Osteoblast (primary cell): ENCODE measurements around the gene NBPF1. TPM values are rescaled to one million over a fixed set of nuclear protein-coding genes. Genes with fewer than 3 reads are reported as not detected.
"Not testable (repeated sequence)": the region's sequence is repeated elsewhere in the genome, so short reads cannot be mapped to it uniquely, and the experiment has no call there.

ENCODE experiments used
- DNase-seq: peaks from one replicate; pipeline ENCODE4 v3.0.0; 2011; ENCODE audit warnings: low spot score, mixed read lengths; ENCODE audit not compliant: insufficient read length; ENCODE audit errors: missing footprints
- H2AFZ ChIP-seq: 2 replicates; pipeline ENCODE4 v1.6.0; 2011; ENCODE audit warnings: mild to moderate bottlenecking, low read length
- H3K27ac ChIP-seq: 2 replicates; pipeline ENCODE4 v1.5.1; 2011; ENCODE audit warnings: mild to moderate bottlenecking, low read depth, low read length, moderate library complexity
- H3K27me3 ChIP-seq: 2 replicates; pipeline ENCODE4 v1.6.0; 2012; ENCODE audit warnings: mild to moderate bottlenecking, control low read depth, inconsistent platforms, low read length, moderate library complexity; ENCODE audit not compliant: insufficient read depth
- H3K36me3 ChIP-seq: 2 replicates; pipeline ENCODE4 v1.5.1; 2011; ENCODE audit warnings: mild to moderate bottlenecking, low read length, control low read depth, moderate library complexity; ENCODE audit not compliant: insufficient read depth
- H3K4me1 ChIP-seq: 2 replicates; pipeline ENCODE4 v1.5.1; 2011; ENCODE audit warnings: mild to moderate bottlenecking, low read length, control low read depth, moderate library complexity; ENCODE audit not compliant: insufficient read depth
- H3K4me2 ChIP-seq: 2 replicates; pipeline ENCODE4 v1.6.0; 2011; ENCODE audit warnings: mild to moderate bottlenecking, low read length; ENCODE audit not compliant: insufficient read depth
- H3K4me3 ChIP-seq: fragments of 200-600 bp; sonication (generic); 3 replicates; pipeline ENCODE4 v1.5.1; 2012; ENCODE audit warnings: mild to moderate bottlenecking, low read length, inconsistent platforms; ENCODE audit not compliant: insufficient read depth
- H3K79me2 ChIP-seq: 2 replicates; pipeline ENCODE4 v1.6.0; 2012; ENCODE audit warnings: mild to moderate bottlenecking, low read length, control low read depth, inconsistent platforms; ENCODE audit not compliant: insufficient read depth
- H3K9me3 ChIP-seq: 2 replicates; pipeline ENCODE4 v1.5.1; 2011; ENCODE audit warnings: low read depth, low read length, control low read depth
- H4K20me1 ChIP-seq: 2 replicates; pipeline ENCODE4 v1.6.0; 2012; ENCODE audit warnings: mild to moderate bottlenecking, low read length, control low read depth; ENCODE audit not compliant: insufficient read depth
- total RNA-seq: library from RNA; depleted of rRNA; stranded (reverse); fragments of >200 nt; gene quantifications from 2 replicates; pipeline ENCODE4 v1.2.3, GENCODE V29; 2012

NBPF1 gene
- total RNA-seq, 1 donor, result 54.6 TPM

DNA sequence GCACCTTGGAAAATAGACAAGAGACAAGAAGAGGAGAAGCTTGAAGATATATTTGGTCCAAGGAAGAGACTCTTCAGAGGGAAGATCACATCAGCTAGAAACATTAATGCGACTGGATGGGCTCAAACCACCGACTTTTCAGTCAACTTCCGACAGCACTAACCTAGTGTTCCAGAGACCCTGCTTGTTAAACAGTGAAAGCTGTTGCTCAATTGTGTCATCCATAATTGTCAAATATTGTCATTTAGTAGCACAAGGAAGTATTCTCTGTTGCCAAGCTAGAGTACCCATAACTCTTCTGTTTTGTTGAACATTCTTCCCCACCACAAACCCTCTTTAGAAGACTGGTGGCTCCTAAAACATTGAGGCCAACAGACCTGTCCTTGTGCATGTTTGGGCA lies 56.3 kb downstream of the NBPF1 start:
- not testable (repeated sequence) for H3K9me3 ChIP-seq, H3K4me1 ChIP-seq, H4K20me1 ChIP-seq, H3K27ac ChIP-seq, DNase-seq, H3K4me2 ChIP-seq, H3K27me3 ChIP-seq, H3K36me3 ChIP-seq, H3K79me2 ChIP-seq, H3K4me3 ChIP-seq, H2AFZ ChIP-seq

DNA sequence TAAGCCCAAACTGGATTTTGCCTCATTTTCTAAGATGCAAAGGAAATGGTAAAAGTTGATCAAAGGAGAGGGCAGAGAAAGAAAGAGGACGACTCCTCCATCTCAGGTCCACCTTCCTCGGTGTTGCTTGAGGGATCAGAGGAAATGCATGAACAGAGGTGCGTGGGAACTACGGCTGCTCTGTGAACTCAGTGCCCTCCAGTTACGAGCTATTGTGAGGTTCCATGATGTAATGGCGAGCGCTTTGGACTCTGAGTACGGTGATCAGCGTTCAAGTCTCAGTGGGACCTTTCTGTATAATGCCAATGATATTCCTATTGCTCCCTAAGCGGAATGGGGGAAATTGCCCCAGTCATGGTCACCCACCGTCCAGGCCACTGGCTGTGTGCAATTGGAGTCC lies 60.1 kb downstream of the NBPF1 start:
- not testable (repeated sequence) for H3K4me3 ChIP-seq, H3K27ac ChIP-seq, DNase-seq, H3K27me3 ChIP-seq, H3K79me2 ChIP-seq, H3K4me1 ChIP-seq, H3K4me2 ChIP-seq, H2AFZ ChIP-seq, H4K20me1 ChIP-seq, H3K9me3 ChIP-seq, H3K36me3 ChIP-seq

DNA sequence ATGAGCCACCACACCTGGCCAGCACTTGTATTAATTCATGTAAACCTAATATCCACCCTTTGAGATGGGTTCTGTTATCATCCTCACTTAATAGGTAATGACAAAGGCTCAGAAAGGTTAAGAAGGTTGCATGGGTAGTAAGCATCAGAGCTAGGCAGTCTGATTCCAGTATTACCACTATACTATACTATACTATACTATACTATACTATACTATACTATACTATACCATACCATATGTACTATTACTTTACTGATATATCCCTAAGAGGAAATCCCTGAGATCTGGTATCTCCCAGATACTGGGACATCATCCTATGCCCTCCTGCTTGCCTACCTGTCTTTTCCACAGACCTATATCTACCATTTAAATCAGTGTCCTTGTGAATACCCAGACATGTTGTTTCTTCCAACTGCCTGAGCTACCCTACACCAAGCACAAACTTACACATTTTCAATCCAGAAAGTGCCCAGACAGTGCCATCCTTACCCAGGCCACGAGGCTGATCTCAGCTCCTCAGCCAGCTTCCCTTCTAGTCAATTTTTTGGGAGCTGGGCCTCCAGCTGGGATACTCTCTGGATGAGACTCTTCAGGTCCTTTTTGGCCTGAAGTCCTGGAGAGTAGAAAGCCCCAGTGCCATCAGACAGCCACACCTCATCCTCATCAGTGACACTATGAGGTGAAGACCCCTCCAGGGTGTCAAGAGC lies 63.0 kb downstream of the NBPF1 start:
- H3K9me3 ChIP-seq, H3K36me3 ChIP-seq, H3K79me2 ChIP-seq, H3K4me3 ChIP-seq, H3K27me3 ChIP-seq, H2AFZ ChIP-seq, H3K27ac ChIP-seq, H4K20me1 ChIP-seq, H3K4me2 ChIP-seq, DNase-seq, H3K4me1 ChIP-seq: not testable (repeated sequence)

GRCh38 chr1:16549545-16549944 lies 63.8 kb downstream of the NBPF1 start:
- H3K36me3 ChIP-seq, H4K20me1 ChIP-seq, H3K4me3 ChIP-seq, H2AFZ ChIP-seq, H3K27me3 ChIP-seq, H3K4me1 ChIP-seq, H3K9me3 ChIP-seq, H3K27ac ChIP-seq, H3K79me2 ChIP-seq, H3K4me2 ChIP-seq, DNase-seq: not testable (repeated sequence)

GRCh38 chr1:16547502-16548241 lies 65.7 kb downstream of the NBPF1 start:
- not testable (repeated sequence) for H3K79me2 ChIP-seq, H3K27me3 ChIP-seq, H3K27ac ChIP-seq, H2AFZ ChIP-seq, H3K36me3 ChIP-seq, H3K4me1 ChIP-seq, H3K9me3 ChIP-seq, H3K4me2 ChIP-seq, H3K4me3 ChIP-seq, DNase-seq, H4K20me1 ChIP-seq

- not testable (repeated sequence) for H3K4me2 ChIP-seq, H4K20me1 ChIP-seq, H3K27ac ChIP-seq, H3K9me3 ChIP-seq, H2AFZ ChIP-seq, H3K4me3 ChIP-seq, H3K36me3 ChIP-seq, H3K4me1 ChIP-seq, H3K27me3 ChIP-seq, H3K79me2 ChIP-seq
- DNase-seq, result peak; percentile 57
Observed at GRCh38 chr1:16545682-16546095, 67.7 kb downstream of the NBPF1 start.

DNA sequence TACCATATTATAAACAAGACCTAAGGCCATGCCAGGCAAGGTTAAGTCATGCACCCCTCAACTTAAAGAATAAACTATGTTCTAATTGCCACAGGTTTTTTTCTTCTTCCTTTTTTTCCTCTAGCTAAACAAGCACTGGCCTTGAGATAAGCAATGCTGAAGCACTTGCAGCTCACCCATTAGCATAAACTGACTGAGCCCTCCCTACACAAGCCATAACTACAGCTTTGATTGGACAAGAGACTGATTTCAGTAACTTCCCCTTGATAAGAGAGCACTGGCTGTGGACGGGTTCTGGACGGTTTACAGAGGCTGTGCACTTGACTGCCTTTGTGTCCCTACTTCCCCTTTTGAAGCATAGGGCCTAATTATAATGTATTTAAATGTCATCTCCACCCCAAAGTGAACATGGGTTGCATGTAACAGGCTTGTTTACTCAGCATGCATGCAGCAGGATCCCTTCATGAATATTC lies 72.9 kb downstream of the NBPF1 start:
- not testable (repeated sequence) for H3K4me1 ChIP-seq, H3K36me3 ChIP-seq

DNA sequence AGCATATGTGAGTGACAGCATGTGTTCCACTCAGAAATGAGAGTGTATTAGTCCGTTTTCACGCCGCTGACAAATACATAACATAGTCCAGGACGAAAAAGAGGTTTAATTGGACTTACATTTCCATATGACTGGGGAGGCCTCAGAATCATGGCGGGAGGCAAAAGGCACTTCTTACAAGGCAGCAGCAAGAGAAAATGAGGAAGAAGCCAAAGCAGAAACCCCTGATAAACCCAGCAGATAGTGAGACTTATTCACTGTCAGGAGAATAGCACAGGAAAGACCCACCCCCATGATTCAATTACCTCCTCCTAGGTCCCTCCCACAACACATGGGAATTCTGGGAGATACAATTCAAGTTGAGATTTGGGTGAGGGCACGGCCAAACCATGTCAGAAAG lies 75.8 kb downstream of the NBPF1 start:
- not testable (repeated sequence) for H2AFZ ChIP-seq, H3K4me2 ChIP-seq, DNase-seq, H3K27ac ChIP-seq, H4K20me1 ChIP-seq, H3K4me3 ChIP-seq, H3K9me3 ChIP-seq, H3K36me3 ChIP-seq, H3K27me3 ChIP-seq, H3K79me2 ChIP-seq, H3K4me1 ChIP-seq

More for the DNA sequence above, 72.9 kb downstream of the NBPF1 start:
- not testable (repeated sequence) for H3K9me3 ChIP-seq, DNase-seq, H3K27ac ChIP-seq, H3K79me2 ChIP-seq, H4K20me1 ChIP-seq, H3K27me3 ChIP-seq, H2AFZ ChIP-seq, H3K4me3 ChIP-seq, H3K4me2 ChIP-seq

- H2AFZ ChIP-seq, H4K20me1 ChIP-seq, DNase-seq, H3K9me3 ChIP-seq, H3K27me3 ChIP-seq, H3K36me3 ChIP-seq, H3K79me2 ChIP-seq, H3K4me3 ChIP-seq, H3K27ac ChIP-seq, H3K4me2 ChIP-seq, H3K4me1 ChIP-seq: not testable (repeated sequence)
Observed at GRCh38 chr1:16536796-16537195, 76.6 kb downstream of the NBPF1 start.
